Measurements from ENCODE around the gene RANBP10. TPM values are rescaled to one million over a fixed set of nuclear protein-coding genes. Genes with fewer than 3 reads are reported as not detected.

RANBP10 gene
- total and polyA plus RNA-seq, 9 of the 15 experiments (the other 6 are each of a cell fraction or from before 2014, with no cell fraction given), result 0.61 to 19.3 (median 5.9) TPM

DNA sequence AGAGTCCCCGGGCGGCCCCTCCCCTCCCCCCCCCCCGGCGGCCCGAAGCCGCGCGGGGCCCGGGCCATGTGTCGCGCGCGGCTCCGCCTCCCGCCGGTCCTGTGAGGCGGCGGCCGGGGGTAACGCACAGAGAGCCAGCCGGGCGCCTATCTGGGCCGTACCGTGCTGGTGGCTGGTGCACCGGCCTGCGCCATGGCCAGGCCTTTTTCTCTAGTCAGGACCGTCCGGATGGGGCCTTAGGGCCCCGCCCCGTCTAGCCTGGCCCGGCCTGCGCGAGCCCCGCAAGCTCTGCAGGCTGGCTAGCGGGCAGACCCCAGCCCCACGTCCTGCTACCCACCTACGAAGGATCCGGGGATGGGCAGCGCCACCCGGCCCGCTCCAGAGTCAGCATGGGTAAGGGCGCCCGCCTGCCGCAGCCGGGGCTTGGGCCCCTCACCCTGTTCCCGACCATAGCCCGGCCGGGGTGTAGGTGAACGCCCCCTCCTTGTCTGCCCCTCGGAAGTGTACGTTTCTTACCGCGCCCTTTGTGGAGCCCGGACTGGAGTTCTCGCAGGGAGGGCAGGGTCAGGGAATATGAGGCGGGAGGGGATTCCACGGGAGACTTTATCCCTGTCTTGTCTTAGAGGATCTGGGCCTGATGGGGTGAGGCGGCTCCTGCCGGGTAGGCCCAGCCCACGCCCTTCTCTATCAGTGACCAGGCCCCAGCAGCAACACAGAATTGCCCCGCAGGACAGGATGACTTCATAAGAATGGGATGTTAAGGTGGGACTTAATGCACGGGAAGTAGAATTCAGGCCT, 40.9 kb upstream of the RANBP10 start, which contains the start of gene CENPT (continued):
- TF ChIP-seq, protein P1, sequence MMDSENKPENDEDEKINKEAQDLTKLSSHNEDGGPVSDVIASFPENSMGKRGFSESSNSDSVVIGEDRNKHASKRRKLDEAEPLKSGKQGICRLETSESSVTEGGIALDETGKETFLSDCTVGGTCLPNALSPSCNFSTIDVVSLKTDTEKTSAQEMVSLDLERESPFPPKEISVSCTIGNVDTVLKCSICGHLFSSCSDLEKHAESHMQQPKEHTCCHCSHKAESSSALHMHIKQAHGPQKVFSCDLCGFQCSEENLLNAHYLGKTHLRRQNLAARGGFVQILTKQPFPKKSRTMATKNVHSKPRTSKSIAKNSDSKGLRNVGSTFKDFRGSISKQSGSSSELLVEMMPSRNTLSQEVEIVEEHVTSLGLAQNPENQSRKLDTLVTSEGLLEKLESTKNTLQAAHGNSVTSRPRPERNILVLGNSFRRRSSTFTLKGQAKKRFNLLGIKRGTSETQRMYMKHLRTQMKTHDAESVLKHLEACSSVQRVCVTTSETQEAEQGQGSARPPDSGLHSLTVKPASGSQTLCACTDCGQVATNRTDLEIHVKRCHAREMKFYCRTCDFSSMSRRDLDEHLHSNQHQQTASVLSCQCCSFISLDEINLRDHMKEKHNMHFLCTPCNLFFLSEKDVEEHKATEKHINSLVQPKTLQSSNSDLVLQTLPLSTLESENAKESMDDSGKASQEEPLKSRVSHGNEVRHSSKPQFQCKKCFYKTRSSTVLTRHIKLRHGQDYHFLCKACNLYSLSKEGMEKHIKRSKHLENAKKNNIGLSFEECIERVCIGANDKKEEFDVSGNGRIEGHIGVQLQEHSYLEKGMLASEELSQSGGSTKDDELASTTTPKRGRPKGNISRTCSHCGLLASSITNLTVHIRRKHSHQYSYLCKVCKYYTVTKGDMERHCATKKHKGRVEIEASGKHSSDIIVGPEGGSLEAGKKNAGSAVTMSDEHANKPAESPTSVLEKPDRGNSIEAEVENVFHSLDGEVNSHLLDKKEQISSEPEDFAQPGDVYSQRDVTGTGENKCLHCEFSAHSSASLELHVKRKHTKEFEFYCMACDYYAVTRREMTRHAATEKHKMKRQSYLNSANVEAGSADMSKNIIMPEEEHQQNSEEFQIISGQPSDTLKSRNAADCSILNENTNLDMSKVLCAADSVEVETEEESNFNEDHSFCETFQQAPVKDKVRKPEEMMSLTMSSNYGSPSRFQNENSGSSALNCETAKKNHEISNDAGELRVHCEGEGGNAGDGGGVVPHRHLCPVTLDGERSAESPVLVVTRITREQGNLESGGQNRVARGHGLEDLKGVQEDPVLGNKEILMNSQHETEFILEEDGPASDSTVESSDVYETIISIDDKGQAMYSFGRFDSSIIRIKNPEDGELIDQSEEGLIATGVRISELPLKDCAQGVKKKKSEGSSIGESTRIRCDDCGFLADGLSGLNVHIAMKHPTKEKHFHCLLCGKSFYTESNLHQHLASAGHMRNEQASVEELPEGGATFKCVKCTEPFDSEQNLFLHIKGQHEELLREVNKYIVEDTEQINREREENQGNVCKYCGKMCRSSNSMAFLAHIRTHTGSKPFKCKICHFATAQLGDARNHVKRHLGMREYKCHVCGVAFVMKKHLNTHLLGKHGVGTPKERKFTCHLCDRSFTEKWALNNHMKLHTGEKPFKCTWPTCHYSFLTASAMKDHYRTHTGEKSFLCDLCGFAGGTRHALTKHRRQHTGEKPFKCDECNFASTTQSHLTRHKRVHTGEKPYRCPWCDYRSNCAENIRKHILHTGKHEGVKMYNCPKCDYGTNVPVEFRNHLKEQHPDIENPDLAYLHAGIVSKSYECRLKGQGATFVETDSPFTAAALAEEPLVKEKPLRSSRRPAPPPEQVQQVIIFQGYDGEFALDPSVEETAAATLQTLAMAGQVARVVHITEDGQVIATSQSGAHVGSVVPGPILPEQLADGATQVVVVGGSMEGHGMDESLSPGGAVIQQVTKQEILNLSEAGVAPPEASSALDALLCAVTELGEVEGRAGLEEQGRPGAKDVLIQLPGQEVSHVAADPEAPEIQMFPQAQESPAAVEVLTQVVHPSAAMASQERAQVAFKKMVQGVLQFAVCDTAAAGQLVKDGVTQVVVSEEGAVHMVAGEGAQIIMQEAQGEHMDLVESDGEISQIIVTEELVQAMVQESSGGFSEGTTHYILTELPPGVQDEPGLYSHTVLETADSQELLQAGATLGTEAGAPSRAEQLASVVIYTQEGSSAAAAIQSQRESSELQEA (IDR thresholded peaks at IDR 0.05; ENCODE audit: low read depth), result no peak
- TF ChIP-seq SOX6 (IDR thresholded peaks at IDR 0.05) (no peak), PTRF (tag; IDR thresholded peaks at IDR 0.05) (no peak), PURB (CRISPR knock-in tag; IDR thresholded peaks at IDR 0.05; ENCODE audit: low read depth) (no peak), MTA3 (IDR thresholded peaks at IDR 0.05; ENCODE audit: borderline replicate concordance) (no peak; the same call in none of the 2 replicates), PHB (CRISPR knock-in tag; IDR thresholded peaks at IDR 0.05) (no peak), HIVEP1 (CRISPR knock-in tag; IDR thresholded peaks at IDR 0.05) (no peak), SMAD3 (CRISPR knock-in tag; conservative IDR thresholded peaks at IDR 0.05) (no peak), MECOM (CRISPR knock-in tag; IDR thresholded peaks at IDR 0.05) (no peak), DPF2 (IDR thresholded peaks at IDR 0.05) (peak; percentile 58; the same call in 1 of the 2 replicates)
- TF ChIP-seq, protein P2, sequence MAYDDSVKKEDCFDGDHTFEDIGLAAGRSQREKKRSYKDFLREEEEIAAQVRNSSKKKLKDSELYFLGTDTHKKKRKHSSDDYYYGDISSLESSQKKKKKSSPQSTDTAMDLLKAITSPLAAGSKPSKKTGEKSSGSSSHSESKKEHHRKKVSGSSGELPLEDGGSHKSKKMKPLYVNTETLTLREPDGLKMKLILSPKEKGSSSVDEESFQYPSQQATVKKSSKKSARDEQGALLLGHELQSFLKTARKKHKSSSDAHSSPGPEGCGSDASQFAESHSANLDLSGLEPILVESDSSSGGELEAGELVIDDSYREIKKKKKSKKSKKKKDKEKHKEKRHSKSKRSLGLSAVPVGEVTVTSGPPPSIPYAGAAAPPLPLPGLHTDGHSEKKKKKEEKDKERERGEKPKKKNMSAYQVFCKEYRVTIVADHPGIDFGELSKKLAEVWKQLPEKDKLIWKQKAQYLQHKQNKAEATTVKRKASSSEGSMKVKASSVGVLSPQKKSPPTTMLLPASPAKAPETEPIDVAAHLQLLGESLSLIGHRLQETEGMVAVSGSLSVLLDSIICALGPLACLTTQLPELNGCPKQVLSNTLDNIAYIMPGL (CRISPR knock-in tag; IDR thresholded peaks at IDR 0.05), result no peak
